Upper lobe of left lung (tissue), 4 donors: ENCODE measurements around the gene PPFIA3.

Source experiments
- CTCF ChIP-seq, 6 experiments: fragments of 450-650 bp in 4 of 6; fragments of 200-600 bp in 2 of 6; sonication (generic) in 2 of 6; IDR thresholded peaks; one replicate each; pipeline ENCODE4 v1.5.1; 2016 to 2019; ENCODE audit warnings: antibody characterized with exemption in 6 of 6
- EP300 ChIP-seq, 4 donors: sonication (generic); formaldehyde crosslinking; IDR thresholded peaks; one replicate each; pipeline ENCODE4 v1.5.1; 2017; ENCODE audit warnings: antibody characterized with exemption in 4 of 4, control low read depth in 2 of 4
- POLR2A ChIP-seq, 4 donors: fragments of 450-650 bp; IDR thresholded peaks; one replicate each; pipeline ENCODE4 v1.5.1; 2016 to 2017; ENCODE audit warnings: antibody characterized with exemption in 4 of 4, mild to moderate bottlenecking in 2 of 4
- POLR2AphosphoS5 ChIP-seq, 2 donors: sonication (generic); formaldehyde crosslinking; IDR thresholded peaks; one replicate each; pipeline ENCODE4 v1.5.1; 2017; ENCODE audit warnings: antibody characterized with exemption in 2 of 2

- peak in 1 of 6 experiments; percentile 4 for TF ChIP-seq CTCF (IDR thresholded peaks at IDR 0.05)
- peak; percentile 63 to 88 for TF ChIP-seq POLR2AphosphoS5 (IDR thresholded peaks at IDR 0.05)
- TF ChIP-seq EP300 (IDR thresholded peaks at IDR 0.05) = no peak
- TF ChIP-seq POLR2A (IDR thresholded peaks at IDR 0.05) = peak in 3 of 4 donors; percentile 55 to 83 (median 58)
Observed at GRCh38 chr19:49157445-49158224, 38.3 kb downstream of the PPFIA3 start, which contains the start of gene TRPM4.
